H1 (cell line): Measurements from ENCODE around the gene TBL1Y. TPM values are rescaled to one million over a fixed set of nuclear protein-coding genes. Genes with fewer than 3 reads are reported as not detected.

Experiments
- CTCF ChIA-PET: fragments of 300-600 bp; sonication (Branson Sonifier 250); formaldehyde crosslinking; loops from one replicate; lab custom pipeline; 2021; ENCODE audit not compliant: partially characterized antibody; lab: Charles Lee
- POLR2A ChIA-PET: fragments of 300-600 bp; sonication (Branson Sonifier 250); formaldehyde crosslinking; loops from one replicate; lab custom pipeline; 2021; ENCODE audit warnings: inconsistent platforms; ENCODE audit not compliant: partially characterized antibody; lab: Charles Lee
- DNase-seq, 2 experiments: peaks; one replicate each; pipeline versions ENCODE4 v3.0.0 to v3.0.0-alpha.2; 2010 to 2022; ENCODE audit warnings: low spot score in 2 of 2, low read depth in 1 of 2, mixed read lengths in 1 of 2
- FAIRE-seq: peaks from 2 replicates; lab custom pipeline; 2011; peaks lifted over from hg19 to GRCh38; lab: Jason Lieb, UNC
- H2AFZ ChIP-seq: 2 replicates; pipeline ENCODE4 v1.8.1; 2012; ENCODE audit warnings: low read length, inconsistent platforms
- H2AK5ac ChIP-seq: 2 replicates; pipeline ENCODE4 v1.6.1; 2013; ENCODE audit warnings: low read depth, low read length
- H2BK120ac ChIP-seq: replicated peaks from 2 replicates; pipeline ENCODE3; 2013; ENCODE audit warnings: low read depth, low read length, inconsistent platforms
- H2BK12ac ChIP-seq: 2 replicates; pipeline ENCODE4 v1.6.1; 2013; ENCODE audit warnings: low read depth, low read length
- H2BK15ac ChIP-seq: 2 replicates; pipeline ENCODE4 v1.6.1; 2013; ENCODE audit warnings: low read length
- H2BK20ac ChIP-seq: 2 replicates; pipeline ENCODE4 v1.6.1; 2013; ENCODE audit warnings: low read length
- H2BK5ac ChIP-seq: 2 replicates; pipeline ENCODE4 v1.6.1; 2013; ENCODE audit warnings: low read depth, low read length
- H3K14ac ChIP-seq: 2 replicates; pipeline ENCODE4 v1.6.1; 2013; ENCODE audit warnings: inconsistent platforms; ENCODE audit not compliant: insufficient read length
- H3K18ac ChIP-seq: 2 replicates; pipeline ENCODE4 v1.6.1; 2013; ENCODE audit warnings: low read length; ENCODE audit errors: extremely low read depth
- H3K23ac ChIP-seq: 2 replicates; pipeline ENCODE4 v1.6.1; 2013; ENCODE audit warnings: inconsistent platforms; ENCODE audit not compliant: insufficient read length
- H3K23me2 ChIP-seq: 2 replicates; pipeline ENCODE4 v1.6.1; 2013; ENCODE audit warnings: low read depth, low read length
- H3K27ac ChIP-seq: 2 replicates; pipeline ENCODE4 v1.6.1; 2011; ENCODE audit warnings: low read depth, low read length, inconsistent platforms
- H3K27me3 ChIP-seq, 4 experiments: replicated peaks in 1 of 4; 1 replicate in 1 of 4; 2 replicates in 3 of 4; pipeline versions ENCODE4 v1.6.1 to v1.8.1; 2011 to 2013; ENCODE audit warnings: low read length in 3 of 4, mild to moderate bottlenecking in 3 of 4, inconsistent platforms in 2 of 4, mixed read lengths in 2 of 4, moderate library complexity in 1 of 4; ENCODE audit not compliant: control insufficient read depth in 3 of 4, insufficient read depth in 3 of 4; ENCODE audit errors: extremely low read depth in 1 of 4
- H3K36me3 ChIP-seq, 4 experiments: 2 replicates each; pipeline versions ENCODE4 v1.6.1 to v1.8.1; 2011 to 2013; ENCODE audit warnings: mild to moderate bottlenecking in 4 of 4, low read length in 3 of 4, moderate library complexity in 2 of 4, control low read depth in 1 of 4, inconsistent platforms in 1 of 4; ENCODE audit not compliant: insufficient read depth in 4 of 4, control insufficient read depth in 2 of 4
- H3K4ac ChIP-seq: replicated peaks from 2 replicates; pipeline ENCODE3; 2013; ENCODE audit warnings: low read length, low read depth, mixed read lengths, inconsistent platforms; ENCODE audit not compliant: insufficient read length
- H3K4me1 ChIP-seq, 4 experiments: replicated peaks in 1 of 4; 1 replicate in 1 of 4; 2 replicates in 3 of 4; pipeline versions ENCODE4 v1.6.1 to v1.8.1; 2011 to 2013; ENCODE audit warnings: low read length in 3 of 4, inconsistent platforms in 2 of 4, mixed read lengths in 1 of 4; ENCODE audit not compliant: insufficient read depth in 4 of 4, control insufficient read depth in 3 of 4
- H3K4me2 ChIP-seq, 2 experiments: 2 replicates each; pipeline versions ENCODE4 v1.6.1 to v1.8.1; 2011 to 2013; ENCODE audit warnings: low read depth in 2 of 2, low read length in 2 of 2, control low read depth in 1 of 2, inconsistent platforms in 1 of 2, mild to moderate bottlenecking in 1 of 2; ENCODE audit not compliant: insufficient read depth in 1 of 2
- H3K4me3 ChIP-seq, 4 experiments: fragments of 200-600, 300-600 bp in 1 of 4; sonication (generic), shearing (Covaris generic), sonication (Bioruptor Twin) in 1 of 4; 2 replicates each; pipeline versions ENCODE4 v1.5.1 to v1.8.1; 2011 to 2016; ENCODE audit warnings: low read length in 4 of 4, low read depth in 3 of 4, control low read depth in 2 of 4, inconsistent platforms in 2 of 4, mild to moderate bottlenecking in 2 of 4, mixed read lengths in 1 of 4, moderate library complexity in 1 of 4; ENCODE audit not compliant: insufficient read depth in 2 of 4; ENCODE audit errors: extremely low read depth in 1 of 4
- H3K56ac ChIP-seq: replicated peaks from 2 replicates; pipeline ENCODE3; 2013; ENCODE audit warnings: low read depth, mild to moderate bottlenecking, mixed read lengths, low read length, inconsistent platforms; ENCODE audit not compliant: insufficient read length
- H3K79me1 ChIP-seq: 2 replicates; pipeline ENCODE4 v1.6.1; 2013; ENCODE audit warnings: low read depth, low read length, control low read depth
- H3K79me2 ChIP-seq, 2 experiments: 2 replicates each; pipeline versions ENCODE4 v1.6.1 to v1.8.1; 2012 to 2013; ENCODE audit warnings: low read length in 2 of 2, mild to moderate bottlenecking in 2 of 2, inconsistent platforms in 1 of 2; ENCODE audit not compliant: insufficient read depth in 2 of 2, control insufficient read depth in 1 of 2
- H3K9ac ChIP-seq, 4 experiments: replicated peaks in 1 of 4; 1 replicate in 1 of 4; 2 replicates in 3 of 4; pipeline versions ENCODE4 v1.6.1 to v1.8.1; 2011 to 2013; ENCODE audit warnings: low read depth in 3 of 4, low read length in 3 of 4, control low read depth in 2 of 4, mild to moderate bottlenecking in 2 of 4, moderate library complexity in 2 of 4, inconsistent platforms in 1 of 4; ENCODE audit errors: extremely low read depth in 1 of 4
- H3K9me3 ChIP-seq, 2 experiments: 2 replicates each; pipeline versions ENCODE4 v1.6.1 to v1.8.1; 2012 to 2013; ENCODE audit warnings: mild to moderate bottlenecking in 2 of 2, moderate library complexity in 2 of 2, control low read depth in 1 of 2, inconsistent platforms in 1 of 2, low read depth in 1 of 2, low read length in 1 of 2, mixed read lengths in 1 of 2; ENCODE audit not compliant: insufficient read depth in 2 of 2
- H4K20me1 ChIP-seq, 2 experiments: replicated peaks in 1 of 2; 2 replicates each; pipeline versions ENCODE3 to v1.8.1; 2011 to 2013; ENCODE audit warnings: inconsistent platforms in 2 of 2, low read length in 2 of 2, mild to moderate bottlenecking in 1 of 2; ENCODE audit not compliant: insufficient read depth in 2 of 2, control insufficient read depth in 1 of 2
- H4K5ac ChIP-seq: 2 replicates; pipeline ENCODE4 v1.6.1; 2013; ENCODE audit warnings: low read length, low read depth, mixed read lengths, inconsistent platforms; ENCODE audit not compliant: insufficient read length
- H4K8ac ChIP-seq: 2 replicates; pipeline ENCODE4 v1.8.0; 2013; ENCODE audit warnings: mild to moderate bottlenecking, moderate library complexity, low read length, inconsistent platforms; ENCODE audit not compliant: insufficient read depth; ENCODE audit errors: extremely low read depth
- H4K91ac ChIP-seq: replicated peaks from 2 replicates; pipeline ENCODE3; 2013; ENCODE audit warnings: low read length, mixed read lengths, inconsistent platforms; ENCODE audit not compliant: insufficient read length
- CTCF ChIP-seq, 3 experiments: IDR thresholded peaks; 1 replicate in 2 of 3; 2 replicates in 1 of 3; pipeline versions ENCODE4 v1.5.1 to v1.6.1; 2011; ENCODE audit warnings: low read length in 3 of 3, mild to moderate bottlenecking in 3 of 3, inconsistent platforms in 2 of 3, low read depth in 1 of 3, moderate library complexity in 1 of 3; ENCODE audit not compliant: insufficient read depth in 1 of 3; ENCODE audit errors: control extremely low read depth in 1 of 3
- EP300 ChIP-seq, 2 experiments: IDR thresholded peaks; 1 replicate in 1 of 2; 2 replicates in 1 of 2; pipeline ENCODE4 v1.6.1; 2011 to 2012; ENCODE audit warnings: low read depth in 2 of 2, low read length in 2 of 2, mild to moderate bottlenecking in 2 of 2, borderline replicate concordance in 1 of 2, inconsistent platforms in 1 of 2, moderate library complexity in 1 of 2
- RAD21 ChIP-seq, 2 experiments: IDR thresholded peaks in 1 of 2; conservative IDR thresholded peaks in 1 of 2; 2 replicates each; pipeline ENCODE4 v1.6.1; 2011; ENCODE audit warnings: low read depth in 2 of 2, low read length in 2 of 2, improper control_type of control experiment in 1 of 2, inconsistent platforms in 1 of 2, mild to moderate bottlenecking in 1 of 2, moderate library complexity in 1 of 2
- WGBS, 2 experiments: shearing (Covaris generic) in 1 of 2; methylation state at CpG; one replicate each; pipeline versions ENCODE4 v1.1.6 to v1.1.7; 2013 to 2015; ENCODE audit warnings: low lambda C conversion rate in 2 of 2, mixed read lengths in 2 of 2, inconsistent platforms in 1 of 2, low coverage in 1 of 2, missing lambda C conversion rate in 1 of 2; ENCODE audit not compliant: insufficient replicate concordance in 2 of 2, insufficient coverage in 1 of 2, insufficient read length in 1 of 2; ENCODE audit errors: extremely low coverage in 1 of 2, missing lambda C conversion rate in 1 of 2; 5-methylcytosine and 5-hydroxymethylcytosine counted together
- polyA plus RNA-seq, 7 experiments: library from polyadenylated mRNA; depleted of rRNA in 3 of 7; stranded (reverse) in 5 of 7; unstranded in 2 of 7; fragments of >200 nt in 5 of 7; fragments of 200-250 nt in 2 of 7; gene quantifications; 1 replicate in 5 of 7; 2 replicates in 1 of 7; 4 replicates in 1 of 7; pipeline versions ENCODE4 v1.2.1 to v1.2.3, GENCODE V29; 2011 to 2013; ENCODE audit warnings: missing spikeins in 2 of 7, mixed read lengths in 2 of 7
- total RNA-seq: library from RNA; stranded (reverse); fragmentation: NEBNext Ultra II Directional; extraction: Animal tissue kit (Norgen Biotek cat#: 25700); gene quantifications from 2 replicates; pipeline ENCODE4 v1.2.1, GENCODE V29; 2021

TBL1Y gene
- total and polyA plus RNA-seq, 2 of the 8 experiments (the other 6 are each of a cell fraction or from before 2014, with no cell fraction given), result 2.5 to 4.2 TPM

GRCh38 chrY:6964732-6965131 is 54.2 kb downstream of the TBL1Y start:
- H3K4me1 ChIP-seq, result no peaks in the 10 kb centered on the region; a peak in 2 of 7 replicates
- TF ChIP-seq EP300 (IDR thresholded peaks at IDR 0.05; ENCODE audit: borderline replicate concordance in 1 of 2, low read depth in 2 of 2, low read length in 2 of 2) (no peak), CTCF (IDR thresholded peaks at IDR 0.05; ENCODE audit: control extremely low read depth in 1 of 3, insufficient read depth in 1 of 3, low read depth in 1 of 3, low read length in 3 of 3) (peak in 2 of 3 experiments; percentile 53 to 57; a peak in 3 of 4 replicates), RAD21 (IDR thresholded peaks at IDR 0.05 in 1 of 2, conservative IDR thresholded peaks at IDR 0.05 in 1 of 2; ENCODE audit: low read depth in 2 of 2, low read length in 2 of 2) (peak; percentile 77 to 81)
- no peaks in the 10 kb centered on the region for H3K79me1 ChIP-seq
- H2BK120ac ChIP-seq, result no peak overlapping the region
- H3K4me2 ChIP-seq, result no peak overlapping the region
- no peak overlapping the region for H4K5ac ChIP-seq
- no peak overlapping the region for H3K4me3 ChIP-seq
- H4K8ac ChIP-seq, result no peak overlapping the region
- ChIA-PET CTCF (interaction anchor here (1.2 to 4.3 kb wide), 4 partner anchors 43 to 125 kb away, joined by 3 to 23 read pairs (median 4); no protein-coding TSS in a partner anchor), POLR2A (no interaction called here)
- H3K18ac ChIP-seq, result no peak overlapping the region
- no peaks in the 10 kb centered on the region for H3K23me2 ChIP-seq
- no peak overlapping the region for H2BK20ac ChIP-seq
- H3K9ac ChIP-seq, result no peak overlapping the region
- FAIRE-seq, result peak; percentile 99
- no peak overlapping the region for H3K4ac ChIP-seq
- no peak overlapping the region for H2BK15ac ChIP-seq
- H3K36me3 ChIP-seq, result no peaks in the 10 kb centered on the region
- H2AK5ac ChIP-seq, result no peak overlapping the region
- no peak overlapping the region for H3K27ac ChIP-seq
- peak in 1 of 2 experiments; percentile 44 for DNase-seq
- no peak overlapping the region for H3K23ac ChIP-seq
- H3K56ac ChIP-seq, result no peak overlapping the region
- H3K9me3 ChIP-seq, result no peaks in the 10 kb centered on the region
- H2BK12ac ChIP-seq, result no peak overlapping the region
- H3K79me2 ChIP-seq, result no peaks in the 10 kb centered on the region
- no peaks in the 10 kb centered on the region for H4K20me1 ChIP-seq
- H4K91ac ChIP-seq, result no peak overlapping the region
- H3K14ac ChIP-seq, result no peak overlapping the region
- WGBS, 2 experiments, result 54% methylated on average over 11 of the region's 11 CpGs; no CpG with 5 or more reads in 1 of the 2 experiments
- H2AFZ ChIP-seq, result no peak overlapping the region
- no peaks in the 10 kb centered on the region for H3K27me3 ChIP-seq
- no peak overlapping the region for H2BK5ac ChIP-seq
